ENCODE results near the gene INPP5E. TPM values are rescaled to one million over a fixed set of nuclear protein-coding genes. Genes with fewer than 3 reads are reported as not detected.
"Not testable (repeated sequence)": the region's sequence is repeated elsewhere in the genome, so short reads cannot be mapped to it uniquely, and the experiment has no call there.

Gene INPP5E
- total RNA-seq, 1 donor from 2014 or later, result 13.2 TPM

DNA sequence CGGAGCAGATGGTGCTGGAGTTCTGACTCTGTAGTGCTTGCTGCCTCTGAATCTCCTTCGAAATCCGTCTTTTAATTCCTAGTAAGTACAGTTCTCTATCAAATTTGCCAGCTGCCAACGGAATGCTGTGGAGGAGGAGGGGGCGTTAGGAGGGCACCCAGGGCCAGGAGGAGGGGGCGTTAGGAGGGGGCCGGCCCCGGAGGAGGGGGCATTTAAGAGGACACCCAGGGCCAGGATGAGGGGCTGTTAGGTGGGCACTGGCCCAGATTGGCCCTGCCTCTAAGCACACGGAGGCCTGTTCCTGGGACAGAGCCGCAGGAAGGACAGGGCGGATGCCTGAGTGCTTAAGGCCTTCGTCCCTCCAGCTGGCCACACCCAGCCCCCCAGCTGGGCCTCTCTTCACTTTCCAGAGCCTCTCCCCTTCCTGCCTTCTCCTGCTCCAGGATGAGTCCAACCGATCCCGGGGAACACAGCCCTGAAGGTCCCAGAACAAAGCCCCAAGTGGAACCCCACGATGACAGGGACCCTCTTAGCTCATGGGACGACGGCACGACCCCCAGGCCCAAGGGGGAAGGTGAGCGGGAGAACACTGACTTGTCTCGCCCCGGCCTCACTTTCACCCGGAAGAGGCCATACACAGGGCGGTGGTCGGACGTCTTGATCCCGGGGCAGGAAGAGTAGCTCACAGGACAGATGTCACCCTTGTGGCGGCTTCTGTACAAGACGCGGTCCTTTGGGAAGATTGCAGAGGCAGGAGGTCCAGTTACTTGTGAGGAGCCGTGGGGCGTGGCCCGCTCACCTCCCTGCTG lies 9.8 kb downstream of the INPP5E start:
- Mint-ChIP-seq H3K36me3 (ENCODE audit: low read depth) (peaks cover 1% of the 10 kb centered on the region), H3K27me3 (ENCODE audit: low read depth) (no peaks in the 10 kb centered on the region), H3K4me3 (ENCODE audit: unreplicated experiment) (no peak overlapping the region), H3K4me1 (ENCODE audit: low read depth) (no peaks in the 10 kb centered on the region), H3K27ac (ENCODE audit: unreplicated experiment) (peak overlapping the region; percentile 22), H3K9me3 (ENCODE audit: low read depth) (no peaks in the 10 kb centered on the region)
- TF ChIP-seq, protein P1, sequence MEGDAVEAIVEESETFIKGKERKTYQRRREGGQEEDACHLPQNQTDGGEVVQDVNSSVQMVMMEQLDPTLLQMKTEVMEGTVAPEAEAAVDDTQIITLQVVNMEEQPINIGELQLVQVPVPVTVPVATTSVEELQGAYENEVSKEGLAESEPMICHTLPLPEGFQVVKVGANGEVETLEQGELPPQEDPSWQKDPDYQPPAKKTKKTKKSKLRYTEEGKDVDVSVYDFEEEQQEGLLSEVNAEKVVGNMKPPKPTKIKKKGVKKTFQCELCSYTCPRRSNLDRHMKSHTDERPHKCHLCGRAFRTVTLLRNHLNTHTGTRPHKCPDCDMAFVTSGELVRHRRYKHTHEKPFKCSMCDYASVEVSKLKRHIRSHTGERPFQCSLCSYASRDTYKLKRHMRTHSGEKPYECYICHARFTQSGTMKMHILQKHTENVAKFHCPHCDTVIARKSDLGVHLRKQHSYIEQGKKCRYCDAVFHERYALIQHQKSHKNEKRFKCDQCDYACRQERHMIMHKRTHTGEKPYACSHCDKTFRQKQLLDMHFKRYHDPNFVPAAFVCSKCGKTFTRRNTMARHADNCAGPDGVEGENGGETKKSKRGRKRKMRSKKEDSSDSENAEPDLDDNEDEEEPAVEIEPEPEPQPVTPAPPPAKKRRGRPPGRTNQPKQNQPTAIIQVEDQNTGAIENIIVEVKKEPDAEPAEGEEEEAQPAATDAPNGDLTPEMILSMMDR (IDR thresholded peaks at IDR 0.05), result no peak
- DNase-seq (ENCODE audit: low spot score), result no peak

DNA sequence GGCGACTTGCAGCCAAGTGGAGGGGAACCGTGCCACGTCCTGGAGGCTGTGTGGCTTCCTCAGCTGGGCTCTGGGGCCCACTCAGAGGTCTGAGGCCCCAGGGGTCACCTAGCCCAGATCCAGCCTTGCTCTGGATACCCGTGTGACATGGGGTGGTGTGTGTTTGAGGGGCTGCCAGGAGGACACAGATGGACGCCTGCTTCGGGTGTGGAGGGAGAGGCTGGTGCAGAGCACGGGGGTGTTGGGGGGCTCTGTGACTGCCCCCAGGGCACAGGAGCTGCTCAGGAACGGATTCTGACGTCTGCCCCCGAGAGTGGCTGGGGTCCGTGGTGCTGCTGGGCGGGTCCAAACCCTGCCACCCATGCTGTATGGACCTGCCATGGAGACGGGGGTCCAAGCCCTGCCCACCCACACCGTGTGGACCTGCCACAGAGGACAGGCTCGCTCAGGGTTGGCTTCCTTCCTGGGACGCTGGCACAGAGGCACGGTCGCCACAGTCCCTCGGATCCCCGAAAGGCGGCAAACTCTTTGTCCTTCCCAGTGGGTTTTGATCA lies 10.5 kb downstream of the INPP5E start:
- Mint-ChIP-seq H3K4me1 (ENCODE audit: low read depth) (no peaks in the 10 kb centered on the region), H3K36me3 (ENCODE audit: low read depth) (peaks cover 1% of the 10 kb centered on the region), H3K9me3 (ENCODE audit: low read depth) (no peaks in the 10 kb centered on the region), H3K27me3 (ENCODE audit: low read depth) (no peaks in the 10 kb centered on the region), H3K27ac (ENCODE audit: unreplicated experiment) (no peak overlapping the region), H3K4me3 (ENCODE audit: unreplicated experiment) (no peak overlapping the region)
- TF ChIP-seq, protein P1 (IDR thresholded peaks at IDR 0.05), result no peak
- no peak for DNase-seq (ENCODE audit: low spot score)

DNA sequence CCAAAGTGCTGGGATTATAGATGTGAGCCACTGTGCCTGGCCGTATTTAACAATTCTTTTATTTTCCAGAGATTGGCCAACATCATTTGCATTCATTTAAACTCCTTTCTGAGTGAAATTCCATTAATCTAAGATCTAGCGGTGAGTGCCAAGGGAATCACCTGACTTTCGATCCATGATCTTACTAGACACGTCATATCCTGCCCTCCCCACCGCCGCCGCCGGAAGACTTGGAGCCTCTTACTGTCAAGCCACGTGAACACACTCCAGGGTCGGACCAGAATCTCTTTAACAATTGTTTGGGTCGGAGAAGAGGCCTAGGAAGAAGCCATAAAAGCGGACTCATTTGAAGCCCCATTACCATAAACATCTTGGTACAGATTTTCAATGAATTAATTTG lies 12.9 kb downstream of the INPP5E start:
- Mint-ChIP-seq H3K4me1 (ENCODE audit: low read depth) (no peaks in the 10 kb centered on the region), H3K27me3 (ENCODE audit: low read depth) (no peaks in the 10 kb centered on the region), H3K36me3 (ENCODE audit: low read depth) (peaks cover 9% of the 10 kb centered on the region), H3K27ac (ENCODE audit: unreplicated experiment) (no peak overlapping the region), H3K9me3 (ENCODE audit: low read depth) (no peaks in the 10 kb centered on the region), H3K4me3 (ENCODE audit: unreplicated experiment) (no peak overlapping the region)
- DNase-seq (ENCODE audit: low spot score), result peak; percentile 70
- TF ChIP-seq, protein P1 (IDR thresholded peaks at IDR 0.05), result no peak

DNA sequence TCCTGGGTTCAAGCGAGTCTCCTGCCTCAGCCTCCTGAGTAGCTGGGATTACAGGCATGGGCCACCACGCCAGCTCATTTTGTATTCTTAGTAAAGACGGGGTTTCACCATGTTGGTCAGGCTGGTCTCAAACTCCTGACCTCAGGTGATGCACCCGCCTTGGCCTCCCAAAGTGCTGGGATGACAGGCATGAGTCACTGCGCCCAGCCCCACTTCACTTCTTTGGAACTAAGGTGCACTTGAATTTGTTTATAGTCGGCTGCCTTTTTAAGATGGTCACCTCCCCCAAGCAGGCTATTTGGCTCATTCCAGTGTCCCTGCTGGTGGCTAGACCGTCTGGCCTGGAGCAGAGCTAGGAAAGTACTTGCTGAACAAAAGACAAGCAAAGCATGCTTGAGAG lies 14.3 kb downstream of the INPP5E start:
- not testable (repeated sequence) for H3K4me3 Mint-ChIP-seq (ENCODE audit: unreplicated experiment); H3K36me3 Mint-ChIP-seq (ENCODE audit: low read depth); H3K4me1 Mint-ChIP-seq (ENCODE audit: low read depth); H3K9me3 Mint-ChIP-seq (ENCODE audit: low read depth); H3K27ac Mint-ChIP-seq (ENCODE audit: unreplicated experiment); H3K27me3 Mint-ChIP-seq (ENCODE audit: low read depth); DNase-seq (ENCODE audit: low spot score)

DNA sequence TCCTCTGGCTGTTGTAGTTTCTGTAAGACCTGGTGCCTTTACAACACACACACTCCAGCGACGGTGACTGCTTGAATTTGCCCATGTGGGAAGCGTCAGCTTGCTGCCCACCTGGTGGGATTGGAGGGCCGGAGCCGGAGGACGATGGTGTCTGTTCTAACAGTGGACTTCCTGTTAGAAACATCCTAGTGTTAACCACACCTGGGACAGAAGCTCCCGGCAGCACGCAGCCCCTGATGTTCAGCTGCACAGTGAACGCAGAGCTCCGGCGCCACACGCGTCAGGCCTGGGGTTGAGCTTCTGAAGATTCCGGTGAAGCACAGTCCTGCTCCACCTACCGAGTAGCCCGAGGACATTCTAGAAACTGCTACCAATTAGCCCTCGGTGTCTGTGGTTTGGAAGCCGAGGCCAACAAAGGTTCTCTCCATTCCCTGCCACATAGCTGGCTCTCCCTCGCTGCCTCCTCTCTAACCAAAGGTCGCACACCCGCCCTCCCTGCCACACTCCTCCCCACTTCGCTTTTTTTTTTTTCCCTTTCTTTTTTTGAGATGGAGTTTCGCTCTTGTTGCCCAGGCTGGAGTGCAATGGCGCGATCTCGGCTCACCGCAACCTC lies 14.8 kb downstream of the INPP5E start:
- peaks cover 9% of the 10 kb centered on the region for H3K36me3 Mint-ChIP-seq (ENCODE audit: low read depth)
- no peaks in the 10 kb centered on the region for H3K4me1 Mint-ChIP-seq (ENCODE audit: low read depth)
- TF ChIP-seq, protein P1 (IDR thresholded peaks at IDR 0.05), result no peak
- no peak overlapping the region for H3K4me3 Mint-ChIP-seq (ENCODE audit: unreplicated experiment)
- no peaks in the 10 kb centered on the region for H3K9me3 Mint-ChIP-seq (ENCODE audit: low read depth)
- peak; percentile 75 for DNase-seq (ENCODE audit: low spot score)
- H3K27me3 Mint-ChIP-seq (ENCODE audit: low read depth), result no peaks in the 10 kb centered on the region
- no peak overlapping the region for H3K27ac Mint-ChIP-seq (ENCODE audit: unreplicated experiment)
